ENCODE data around the gene GALNT17.

GALNT17 gene

DNA sequence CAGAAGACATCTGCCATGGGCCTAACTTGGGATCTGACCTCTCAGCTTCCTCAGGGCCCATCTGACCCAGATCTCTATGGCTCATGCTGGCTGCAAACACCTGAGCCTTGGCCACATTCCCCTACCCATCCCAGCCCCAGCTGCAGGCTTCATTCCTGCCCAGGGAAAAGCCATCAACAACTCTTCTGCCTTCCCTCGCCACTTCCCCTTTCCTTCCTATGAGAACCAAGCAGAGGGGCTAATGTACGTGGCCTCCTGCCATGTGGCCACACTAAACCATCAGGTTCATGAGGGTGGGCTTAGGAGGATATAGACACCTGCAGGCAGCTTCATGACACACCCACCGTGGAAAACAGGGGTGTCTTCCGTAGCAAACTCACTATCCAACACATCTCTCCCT, 312.2 kb downstream of the GALNT17 start:
- no peaks in the 10 kb centered on the region for H3K9me3 ChIP-seq (ENCODE audit: control insufficient read depth in 2 of 2, low read length in 2 of 2)
- H3K9ac ChIP-seq (ENCODE audit: low read length in 2 of 2) = no peak overlapping the region
- no peaks in the 10 kb centered on the region for H3K4me1 ChIP-seq (ENCODE audit: control insufficient read depth, insufficient read depth, low read length)
- H3K36me3 ChIP-seq (ENCODE audit: control insufficient read depth in 2 of 2, insufficient read depth in 2 of 2, low read length in 2 of 2) = no peaks in the 10 kb centered on the region
- H3K27me3 ChIP-seq (ENCODE audit: control insufficient read depth in 1 of 2, insufficient read depth in 2 of 2, low read length in 2 of 2) = no peaks in the 10 kb centered on the region
- H3K4me3 ChIP-seq (ENCODE audit: low read length in 2 of 2) = no peak overlapping the region
- no peak overlapping the region for H3K27ac ChIP-seq (ENCODE audit: low read length)

DNA sequence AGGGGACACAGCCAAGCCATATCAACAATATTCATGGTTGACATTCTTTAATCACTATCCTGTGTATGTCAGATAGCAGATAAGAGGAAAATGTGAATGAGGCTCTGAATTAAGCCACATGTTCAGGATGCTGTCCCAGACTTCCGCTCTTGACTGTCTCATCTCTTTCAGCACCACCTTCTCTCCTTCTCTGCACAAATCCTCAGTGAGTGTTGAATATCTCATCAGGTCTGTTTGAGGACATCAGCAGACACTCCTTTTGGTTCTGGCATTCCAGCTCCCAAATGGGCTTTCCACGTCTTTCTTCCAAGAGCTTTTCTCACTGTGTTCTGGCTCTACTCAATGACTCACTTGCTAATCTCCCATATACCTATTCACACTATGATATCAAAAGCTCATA, 321.7 kb downstream of the GALNT17 start:
- Histone ChIP-seq H3K27me3 (ENCODE audit: control insufficient read depth in 1 of 2, insufficient read depth in 2 of 2, low read length in 2 of 2) (no peaks in the 10 kb centered on the region), H3K4me3 (ENCODE audit: low read length in 2 of 2) (no peak overlapping the region), H3K36me3 (ENCODE audit: control insufficient read depth in 2 of 2, insufficient read depth in 2 of 2, low read length in 2 of 2) (no peaks in the 10 kb centered on the region), H3K9ac (ENCODE audit: low read length in 2 of 2) (no peak overlapping the region), H3K27ac (ENCODE audit: low read length) (no peak overlapping the region), H3K9me3 (ENCODE audit: control insufficient read depth in 2 of 2, low read length in 2 of 2) (no peaks in the 10 kb centered on the region), H3K4me1 (ENCODE audit: control insufficient read depth, insufficient read depth, low read length) (no peaks in the 10 kb centered on the region)

DNA sequence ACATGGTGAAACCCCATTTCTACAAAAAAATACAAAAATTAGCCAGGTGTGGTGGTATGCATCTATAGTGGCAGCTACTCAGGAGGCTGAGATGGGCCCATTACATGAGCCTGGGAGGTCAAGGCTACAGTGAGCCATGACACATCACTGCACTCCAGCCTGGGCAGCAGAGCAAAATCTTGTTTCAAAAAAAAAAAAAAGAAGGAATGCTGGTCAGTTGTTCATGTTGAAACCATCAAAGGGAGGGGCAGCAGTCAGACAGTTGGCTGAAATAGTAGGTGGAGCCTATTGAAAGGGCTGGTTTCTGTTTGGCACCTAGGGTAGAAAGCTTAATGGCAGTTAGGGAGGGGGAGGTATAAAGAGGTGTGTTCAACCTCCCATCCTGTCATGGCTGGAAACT, 323.0 kb downstream of the GALNT17 start:
- no peak overlapping the region for H3K9ac ChIP-seq (ENCODE audit: low read length in 2 of 2)
- no peaks in the 10 kb centered on the region for H3K4me1 ChIP-seq (ENCODE audit: control insufficient read depth, insufficient read depth, low read length)
- no peaks in the 10 kb centered on the region for H3K9me3 ChIP-seq (ENCODE audit: control insufficient read depth in 2 of 2, low read length in 2 of 2)
- no peak overlapping the region for H3K4me3 ChIP-seq (ENCODE audit: low read length in 2 of 2)
- no peak overlapping the region for H3K27ac ChIP-seq (ENCODE audit: low read length)
- H3K27me3 ChIP-seq (ENCODE audit: control insufficient read depth in 1 of 2, insufficient read depth in 2 of 2, low read length in 2 of 2) = no peaks in the 10 kb centered on the region
- H3K36me3 ChIP-seq (ENCODE audit: control insufficient read depth in 2 of 2, insufficient read depth in 2 of 2, low read length in 2 of 2) = no peaks in the 10 kb centered on the region

DNA sequence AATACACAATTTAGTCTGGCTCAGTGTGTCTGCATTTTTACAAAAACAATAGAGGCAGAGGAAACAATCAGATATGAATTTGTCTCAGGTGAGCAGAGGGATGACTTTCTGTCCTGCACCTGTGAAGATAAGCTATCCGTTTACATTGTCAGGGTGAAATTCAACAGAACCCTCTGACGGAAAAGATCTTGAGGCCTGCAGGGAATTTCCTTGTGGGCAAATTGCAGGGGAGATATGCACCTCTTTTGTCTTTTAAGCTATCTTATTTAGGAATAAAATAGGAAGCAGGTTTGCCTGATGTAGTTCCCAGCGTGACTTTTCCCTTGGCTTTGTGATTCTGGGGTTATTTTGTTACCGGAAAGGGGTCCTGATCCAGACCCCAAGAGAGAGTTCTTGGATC, 325.1 kb downstream of the GALNT17 start:
- no peak overlapping the region for H3K27ac ChIP-seq (ENCODE audit: low read length)
- H3K9ac ChIP-seq (ENCODE audit: low read length in 2 of 2) = no peak overlapping the region
- H3K27me3 ChIP-seq (ENCODE audit: control insufficient read depth in 1 of 2, insufficient read depth in 2 of 2, low read length in 2 of 2) = no peaks in the 10 kb centered on the region
- no peaks in the 10 kb centered on the region for H3K4me1 ChIP-seq (ENCODE audit: control insufficient read depth, insufficient read depth, low read length)
- no peaks in the 10 kb centered on the region for H3K9me3 ChIP-seq (ENCODE audit: control insufficient read depth in 2 of 2, low read length in 2 of 2)
- no peak overlapping the region for H3K4me3 ChIP-seq (ENCODE audit: low read length in 2 of 2)
- no peaks in the 10 kb centered on the region for H3K36me3 ChIP-seq (ENCODE audit: control insufficient read depth in 2 of 2, insufficient read depth in 2 of 2, low read length in 2 of 2)

DNA sequence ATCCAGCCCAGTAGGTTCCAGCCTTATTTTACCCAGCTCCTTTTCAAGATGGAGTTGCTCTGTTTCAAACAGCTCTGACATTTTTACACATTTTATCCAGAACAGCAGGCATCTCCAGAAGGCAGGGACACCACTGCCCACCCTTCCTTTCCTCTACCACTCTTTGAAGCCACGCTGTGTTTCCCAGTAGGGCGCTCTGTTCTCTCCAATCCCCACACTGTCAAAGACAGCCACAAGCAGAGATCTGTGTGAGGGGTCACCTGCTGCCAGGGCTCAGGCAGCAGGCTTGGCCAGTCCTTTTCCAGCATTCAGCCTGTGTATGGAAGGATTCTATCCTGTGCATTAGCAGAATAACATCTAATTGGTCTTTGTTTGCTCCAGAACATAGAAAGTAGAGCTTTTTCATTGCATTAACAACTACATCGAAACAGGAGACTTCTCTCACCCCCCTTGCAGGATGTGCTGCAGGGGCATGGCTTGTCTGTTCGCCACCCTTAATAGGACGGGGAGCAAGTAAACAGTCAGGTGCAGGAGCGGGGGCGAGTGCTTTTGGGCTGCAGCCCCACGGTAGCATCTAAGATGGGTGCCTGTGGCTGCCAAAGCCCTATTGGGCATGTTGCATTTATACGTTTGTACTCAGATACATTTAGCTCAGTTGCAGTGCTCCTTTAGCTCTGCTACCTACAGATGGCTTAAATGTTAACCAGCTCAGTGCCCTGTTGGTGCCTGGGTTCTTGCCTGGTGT, 326.1 kb downstream of the GALNT17 start:
- H3K9me3 ChIP-seq (ENCODE audit: control insufficient read depth in 2 of 2, low read length in 2 of 2) = no peaks in the 10 kb centered on the region
- H3K9ac ChIP-seq (ENCODE audit: low read length in 2 of 2) = no peak overlapping the region
- no peaks in the 10 kb centered on the region for H3K36me3 ChIP-seq (ENCODE audit: control insufficient read depth in 2 of 2, insufficient read depth in 2 of 2, low read length in 2 of 2)
- H3K27ac ChIP-seq (ENCODE audit: low read length) = no peak overlapping the region
- no peaks in the 10 kb centered on the region for H3K27me3 ChIP-seq (ENCODE audit: control insufficient read depth in 1 of 2, insufficient read depth in 2 of 2, low read length in 2 of 2)
- H3K4me1 ChIP-seq (ENCODE audit: control insufficient read depth, insufficient read depth, low read length) = no peaks in the 10 kb centered on the region
- no peak overlapping the region for H3K4me3 ChIP-seq (ENCODE audit: low read length in 2 of 2)

DNA sequence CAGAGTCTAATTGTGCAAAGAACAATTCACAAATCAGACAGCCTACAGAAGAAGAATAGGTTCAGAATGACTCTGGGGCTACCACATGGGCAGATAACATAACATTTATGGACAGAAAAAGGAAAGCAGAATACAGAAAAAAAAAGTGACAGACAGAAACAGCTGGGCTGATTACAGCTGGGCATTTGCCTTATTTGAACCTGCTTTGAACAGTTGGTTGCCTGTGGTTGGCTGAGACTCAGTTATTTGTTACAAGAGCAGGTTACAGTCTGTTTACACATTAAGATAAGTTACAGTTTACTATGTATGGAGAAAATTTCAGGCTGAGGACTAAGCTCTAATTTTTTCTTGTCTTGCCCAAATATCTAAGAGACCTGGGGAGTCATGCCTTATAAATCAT, 327.2 kb downstream of the GALNT17 start:
- no peaks in the 10 kb centered on the region for H3K9me3 ChIP-seq (ENCODE audit: control insufficient read depth in 2 of 2, low read length in 2 of 2)
- no peaks in the 10 kb centered on the region for H3K27me3 ChIP-seq (ENCODE audit: control insufficient read depth in 1 of 2, insufficient read depth in 2 of 2, low read length in 2 of 2)
- no peaks in the 10 kb centered on the region for H3K36me3 ChIP-seq (ENCODE audit: control insufficient read depth in 2 of 2, insufficient read depth in 2 of 2, low read length in 2 of 2)
- no peak overlapping the region for H3K9ac ChIP-seq (ENCODE audit: low read length in 2 of 2)
- no peak overlapping the region for H3K4me3 ChIP-seq (ENCODE audit: low read length in 2 of 2)
- H3K27ac ChIP-seq (ENCODE audit: low read length) = no peak overlapping the region
- no peaks in the 10 kb centered on the region for H3K4me1 ChIP-seq (ENCODE audit: control insufficient read depth, insufficient read depth, low read length)

DNA sequence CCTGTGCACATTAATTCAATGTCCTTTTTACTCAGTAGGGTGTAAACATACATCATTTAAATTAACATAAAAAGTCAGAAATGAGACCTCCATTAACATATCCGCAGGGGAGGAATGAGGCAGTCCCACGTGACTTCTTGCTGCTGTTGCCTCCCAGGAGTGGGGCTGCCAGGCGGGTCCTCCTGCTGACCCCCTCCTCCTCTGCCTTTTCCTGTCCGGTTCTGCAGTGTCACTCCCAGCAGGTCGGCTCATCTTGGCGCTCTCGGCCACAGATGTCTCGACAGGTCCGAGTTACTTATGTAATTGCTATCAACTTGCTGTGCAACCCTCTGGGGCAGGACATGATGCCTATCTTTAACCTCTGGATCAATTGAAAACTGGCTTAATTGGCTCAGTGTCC, 329.6 kb downstream of the GALNT17 start:
- no peaks in the 10 kb centered on the region for H3K4me1 ChIP-seq (ENCODE audit: control insufficient read depth, insufficient read depth, low read length)

DNA sequence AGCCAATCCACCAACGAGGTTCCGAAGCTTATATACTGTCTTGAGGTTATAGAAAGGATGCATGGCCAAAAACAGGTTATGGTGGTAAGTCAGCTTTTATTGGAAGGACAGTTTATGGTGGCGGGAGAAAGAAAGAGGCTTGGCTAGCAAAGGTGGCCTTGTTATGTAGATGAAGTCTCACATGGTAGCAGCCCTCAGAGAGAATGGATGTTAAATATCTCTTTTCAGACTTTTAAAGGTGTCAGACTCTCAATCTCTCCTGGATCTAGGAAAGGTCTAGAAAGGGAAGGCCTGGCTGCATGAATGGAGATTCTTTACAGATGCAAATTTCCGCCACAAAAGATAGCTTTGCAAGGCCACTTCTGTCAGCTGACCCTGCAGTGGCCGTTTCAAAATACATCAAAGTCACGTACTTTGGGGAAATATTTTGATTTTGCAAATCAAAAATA, 333.8 kb downstream of the GALNT17 start:
- Histone ChIP-seq H3K9ac (ENCODE audit: low read length in 2 of 2) (no peak overlapping the region), H3K4me3 (ENCODE audit: low read length in 2 of 2) (no peak overlapping the region), H3K27ac (ENCODE audit: low read length) (no peak overlapping the region)

More for the DNA sequence above, 329.6 kb downstream of the GALNT17 start:
- H3K27ac ChIP-seq (ENCODE audit: low read length) = no peak overlapping the region
- H3K27me3 ChIP-seq (ENCODE audit: control insufficient read depth in 1 of 2, insufficient read depth in 2 of 2, low read length in 2 of 2) = no peaks in the 10 kb centered on the region
- no peaks in the 10 kb centered on the region for H3K36me3 ChIP-seq (ENCODE audit: control insufficient read depth in 2 of 2, insufficient read depth in 2 of 2, low read length in 2 of 2)
- H3K4me3 ChIP-seq (ENCODE audit: low read length in 2 of 2) = no peak overlapping the region
- no peak overlapping the region for H3K9ac ChIP-seq (ENCODE audit: low read length in 2 of 2)
- no peaks in the 10 kb centered on the region for H3K9me3 ChIP-seq (ENCODE audit: control insufficient read depth in 2 of 2, low read length in 2 of 2)

DNA sequence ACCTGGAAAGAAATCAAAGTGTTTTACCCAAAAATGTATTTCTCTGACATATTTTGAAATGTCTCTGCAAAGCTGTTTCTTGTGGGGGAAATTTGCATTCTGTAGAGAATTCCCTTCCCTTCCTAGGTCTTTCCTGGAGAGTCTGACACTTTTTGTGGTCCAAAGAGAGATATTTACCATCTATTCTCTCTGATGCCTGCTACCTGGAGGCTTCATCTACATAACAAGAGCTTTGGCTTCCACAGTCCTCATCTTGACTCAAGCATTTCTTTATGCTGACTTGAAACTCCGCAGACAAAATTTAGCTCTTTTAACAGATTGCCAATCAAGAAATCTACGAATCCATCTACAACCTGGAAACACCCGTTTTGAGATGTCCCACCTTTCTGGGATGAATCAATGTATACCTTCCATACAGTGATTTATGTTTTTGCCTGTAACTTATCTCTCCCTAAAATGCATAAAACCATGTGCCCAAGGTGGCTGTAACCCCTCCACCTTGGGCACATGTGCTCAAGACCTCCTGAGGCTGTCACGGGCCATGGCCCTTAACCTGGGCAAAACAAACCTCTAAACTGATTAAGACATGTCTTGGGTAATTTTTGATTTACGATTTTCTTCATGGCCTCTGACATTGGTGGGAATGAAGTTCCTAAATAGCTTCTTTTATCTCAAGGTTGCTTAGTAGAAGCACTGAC, 334.7 kb downstream of the GALNT17 start:
- no peaks in the 10 kb centered on the region for H3K9me3 ChIP-seq (ENCODE audit: control insufficient read depth in 2 of 2, low read length in 2 of 2)
- H3K27me3 ChIP-seq (ENCODE audit: control insufficient read depth in 1 of 2, insufficient read depth in 2 of 2, low read length in 2 of 2) = no peaks in the 10 kb centered on the region
- H3K27ac ChIP-seq (ENCODE audit: low read length) = no peak overlapping the region
- H3K4me3 ChIP-seq (ENCODE audit: low read length in 2 of 2) = no peak overlapping the region
- H3K9ac ChIP-seq (ENCODE audit: low read length in 2 of 2) = no peak overlapping the region
- no peaks in the 10 kb centered on the region for H3K36me3 ChIP-seq (ENCODE audit: control insufficient read depth in 2 of 2, insufficient read depth in 2 of 2, low read length in 2 of 2)
- no peaks in the 10 kb centered on the region for H3K4me1 ChIP-seq (ENCODE audit: control insufficient read depth, insufficient read depth, low read length)

More for the DNA sequence above, 333.8 kb downstream of the GALNT17 start:
- Histone ChIP-seq H3K36me3 (ENCODE audit: control insufficient read depth in 2 of 2, insufficient read depth in 2 of 2, low read length in 2 of 2) (no peaks in the 10 kb centered on the region), H3K9me3 (ENCODE audit: control insufficient read depth in 2 of 2, low read length in 2 of 2) (no peaks in the 10 kb centered on the region), H3K27me3 (ENCODE audit: control insufficient read depth in 1 of 2, insufficient read depth in 2 of 2, low read length in 2 of 2) (no peaks in the 10 kb centered on the region), H3K4me1 (ENCODE audit: control insufficient read depth, insufficient read depth, low read length) (no peaks in the 10 kb centered on the region)

DNA sequence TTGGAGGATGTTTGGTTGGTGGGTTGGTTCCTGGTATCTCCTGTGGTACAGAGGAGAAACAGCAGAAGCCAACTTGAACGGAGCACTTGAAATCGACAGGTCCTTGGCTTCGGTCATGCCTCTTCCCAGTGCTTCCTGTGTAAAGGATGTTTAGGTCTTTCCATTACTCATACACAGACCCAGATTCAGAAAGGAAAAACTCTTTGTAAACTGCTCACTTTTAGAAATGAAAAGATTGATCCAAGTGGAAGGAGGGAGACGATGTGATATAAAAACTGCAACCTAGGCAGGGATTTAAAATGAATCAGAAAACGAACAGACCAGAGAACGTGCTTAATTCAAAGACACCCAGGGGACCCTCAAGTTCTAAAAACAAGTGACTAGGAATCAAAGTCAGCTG, 338.4 kb downstream of the GALNT17 start:
- H3K36me3 ChIP-seq (ENCODE audit: control insufficient read depth in 2 of 2, insufficient read depth in 2 of 2, low read length in 2 of 2) = no peaks in the 10 kb centered on the region
- no peak overlapping the region for H3K9ac ChIP-seq (ENCODE audit: low read length in 2 of 2)
- H3K4me3 ChIP-seq (ENCODE audit: low read length in 2 of 2) = no peak overlapping the region

DNA sequence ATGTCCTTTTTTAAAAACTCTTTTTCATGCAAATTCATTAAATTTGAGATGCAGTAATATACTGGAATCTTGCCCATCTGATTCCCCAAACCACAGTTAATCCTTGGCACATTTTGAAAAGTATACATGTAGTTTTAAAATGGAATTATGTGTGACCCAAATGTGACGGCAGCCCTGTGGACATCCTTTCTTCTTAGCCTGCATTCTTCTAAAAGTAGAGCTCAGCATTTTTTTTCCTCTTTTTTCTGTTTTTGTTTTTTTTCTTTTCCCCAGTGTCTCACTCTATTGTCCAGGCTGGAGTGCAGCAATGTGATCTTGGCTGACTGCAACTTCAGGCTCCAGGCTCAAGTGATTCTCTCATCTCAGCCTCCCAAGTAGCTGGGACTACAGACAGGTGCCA, 338.9 kb downstream of the GALNT17 start:
- H3K36me3 ChIP-seq (ENCODE audit: control insufficient read depth in 2 of 2, insufficient read depth in 2 of 2, low read length in 2 of 2) = no peaks in the 10 kb centered on the region
- H3K9me3 ChIP-seq (ENCODE audit: control insufficient read depth in 2 of 2, low read length in 2 of 2) = peaks cover 0 to 10% of the 10 kb centered on the region in 2 donors
- no peaks in the 10 kb centered on the region for H3K27me3 ChIP-seq (ENCODE audit: control insufficient read depth in 1 of 2, insufficient read depth in 2 of 2, low read length in 2 of 2)
- H3K4me1 ChIP-seq (ENCODE audit: control insufficient read depth, insufficient read depth, low read length) = no peaks in the 10 kb centered on the region
- H3K27ac ChIP-seq (ENCODE audit: low read length) = no peak overlapping the region
- H3K4me3 ChIP-seq (ENCODE audit: low read length in 2 of 2) = no peak overlapping the region
- H3K9ac ChIP-seq (ENCODE audit: low read length in 2 of 2) = no peak overlapping the region

More for the DNA sequence above, 338.4 kb downstream of the GALNT17 start:
- Histone ChIP-seq H3K27me3 (ENCODE audit: control insufficient read depth in 1 of 2, insufficient read depth in 2 of 2, low read length in 2 of 2) (no peaks in the 10 kb centered on the region), H3K27ac (ENCODE audit: low read length) (no peak overlapping the region), H3K9me3 (ENCODE audit: control insufficient read depth in 2 of 2, low read length in 2 of 2) (peaks cover 0 to 10% of the 10 kb centered on the region in 2 donors), H3K4me1 (ENCODE audit: control insufficient read depth, insufficient read depth, low read length) (no peaks in the 10 kb centered on the region)
